Prostate gland (tissue), 2 donors: ENCODE measurements around the gene RUSF1. TPM values are rescaled to one million over a fixed set of nuclear protein-coding genes. Genes with fewer than 3 reads are reported as not detected.
A peak's percentile ranks its signal among the peaks of the same experiment; 100 is the strongest.

ENCODE experiments used
- DNase-seq: peaks from one replicate; pipeline ENCODE4 v3.0.0-alpha.2; 2019; ENCODE audit warnings: low spot score
- H3K27ac ChIP-seq, 2 donors: fragments of 200-600 bp; sonication (generic); 2 replicates each; pipeline ENCODE4 v1.5.1; 2017 to 2019
- H3K27me3 ChIP-seq: fragments of 200-600 bp; sonication (generic); replicated peaks from 2 replicates; pipeline ENCODE4 v1.5.1; 2019; ENCODE audit not compliant: insufficient read depth
- H3K36me3 ChIP-seq, 2 donors: fragments of 200-600 bp; sonication (generic); 1 replicate in 1 of 2; 2 replicates in 1 of 2; pipeline versions ENCODE4 v1.5.1 to v1.8.1; 2017 to 2019
- H3K4me1 ChIP-seq: fragments of 200-600 bp; sonication (generic); replicated peaks from 2 replicates; pipeline ENCODE4 v1.5.1; 2019
- H3K4me3 ChIP-seq, 2 donors: fragments of 200-600 bp; sonication (generic); 2 replicates each; pipeline ENCODE4 v1.5.1; 2017 to 2019
- H3K9me3 ChIP-seq: fragments of 200-600 bp; sonication (generic); 2 replicates; pipeline ENCODE4 v1.5.1; 2017
- CTCF ChIP-seq, 4 experiments: fragments of 200-600 bp in 2 of 4; fragments of 450-650 bp in 2 of 4; sonication (generic) in 2 of 4; IDR thresholded peaks; 1 replicate in 3 of 4; 2 replicates in 1 of 4; pipeline ENCODE4 v1.5.1; 2016 to 2019; ENCODE audit warnings: antibody characterized with exemption in 4 of 4, mild to moderate bottlenecking in 2 of 4, moderate library complexity in 2 of 4
- POLR2A ChIP-seq: fragments of 450-650 bp; IDR thresholded peaks from one replicate; pipeline ENCODE4 v1.6.1; 2016; ENCODE audit warnings: antibody characterized with exemption, mild to moderate bottlenecking
- POLR2AphosphoS5 ChIP-seq: sonication (generic); formaldehyde crosslinking; IDR thresholded peaks from one replicate; pipeline ENCODE4 v1.6.1; 2017; ENCODE audit warnings: antibody characterized with exemption
- WGBS: methylation state at CpG from one replicate; pipeline ENCODE4 v1.1.5; 2018; 5-methylcytosine and 5-hydroxymethylcytosine counted together
- intact Hi-C: fragments of 100-400 bp; cut with DNase I; formaldehyde crosslinking; loops from one replicate; pipeline ENCODE4 v1.14.2; 2022
- total RNA-seq, 2 donors: library from RNA; depleted of rRNA; stranded (reverse); fragments of >200 nt; gene quantifications; one replicate each; pipeline ENCODE4 v1.1.0, GENCODE V29; 2016

Gene RUSF1
- total RNA-seq, 2 donors from 2014 or later: 142 to 153 TPM

- WGBS: 45% methylated on average over 15 of the region's 15 CpGs
- TF ChIP-seq POLR2A (no peak), CTCF (IDR thresholded peaks at IDR 0.05) (no peak), POLR2AphosphoS5 (no peak)
- Histone ChIP-seq H3K27ac (peak overlapping the region; percentile 86 to 87), H3K27me3 (no peaks in the 10 kb centered on the region), H3K9me3 (no peaks in the 10 kb centered on the region), H3K4me1 (no peaks in the 10 kb centered on the region), H3K4me3 (peak overlapping the region; percentile 51 to 55), H3K36me3 (peaks cover 0 to 2% of the 10 kb centered on the region in 2 donors)
- intact Hi-C loops: no loop called here
- no peak for DNase-seq
Observed at GRCh38 chr16:31471241-31471874, 36.8 kb downstream of the RUSF1 start.

GRCh38 chr16:31470615-31471014 lies 37.6 kb downstream of the RUSF1 start:
- Histone ChIP-seq H3K27ac (peak overlapping the region in 1 of 2 donors; percentile 87), H3K9me3 (no peaks in the 10 kb centered on the region), H3K27me3 (no peaks in the 10 kb centered on the region), H3K36me3 (peaks cover 0 to 10% of the 10 kb centered on the region in 2 donors), H3K4me1 (no peaks in the 10 kb centered on the region), H3K4me3 (no peak overlapping the region)
- TF ChIP-seq CTCF (IDR thresholded peaks at IDR 0.05) (no peak), POLR2A (no peak), POLR2AphosphoS5 (no peak)
- no peak for DNase-seq
- 89% methylated on average over 3 of the region's 3 CpGs for WGBS
- intact Hi-C loops: no loop called here

GRCh38 chr16:31467858-31468257 lies 40.3 kb downstream of the RUSF1 start:
- H3K27ac ChIP-seq: no peak overlapping the region
- H3K9me3 ChIP-seq: no peaks in the 10 kb centered on the region
- no peak for DNase-seq
- H3K4me3 ChIP-seq: no peak overlapping the region
- H3K36me3 ChIP-seq: peaks cover 2 to 16% of the 10 kb centered on the region in 2 donors
- TF ChIP-seq CTCF (IDR thresholded peaks at IDR 0.05): no peak
- no peak for TF ChIP-seq POLR2A
- intact Hi-C loops: no loop called here
- 82% methylated on average over 5 of the region's 5 CpGs for WGBS
- no peaks in the 10 kb centered on the region for H3K27me3 ChIP-seq
- no peaks in the 10 kb centered on the region for H3K4me1 ChIP-seq

GRCh38 chr16:31467151-31467773 lies 40.9 kb downstream of the RUSF1 start:
- H3K36me3 ChIP-seq: peaks cover 2 to 16% of the 10 kb centered on the region in 2 donors
- no peak overlapping the region for H3K4me3 ChIP-seq
- H3K27ac ChIP-seq: no peak overlapping the region
- intact Hi-C loops: no loop called here
- no peaks in the 10 kb centered on the region for H3K9me3 ChIP-seq
- WGBS: 73% methylated on average over 5 of the region's 5 CpGs
- no peaks in the 10 kb centered on the region for H3K27me3 ChIP-seq
- TF ChIP-seq CTCF (IDR thresholded peaks at IDR 0.05) (no peak), POLR2A (no peak), POLR2AphosphoS5 (no peak)
- no peak for DNase-seq
- H3K4me1 ChIP-seq: no peaks in the 10 kb centered on the region

- Histone ChIP-seq H3K4me1 (no peaks in the 10 kb centered on the region), H3K4me3 (no peak overlapping the region), H3K27me3 (no peaks in the 10 kb centered on the region), H3K9me3 (no peaks in the 10 kb centered on the region), H3K27ac (no peak overlapping the region), H3K36me3 (peaks cover 2 to 16% of the 10 kb centered on the region in 2 donors)
- DNase-seq: no peak
- TF ChIP-seq CTCF (IDR thresholded peaks at IDR 0.05) (no peak), POLR2A (no peak), POLR2AphosphoS5 (no peak)
- intact Hi-C loops: no loop called here
- WGBS: 89% methylated on average over 16 of the region's 18 CpGs
Observed at GRCh38 chr16:31466381-31466841, 41.8 kb downstream of the RUSF1 start.
